Superior temporal gyrus (tissue), 1 donor: Measurements from ENCODE around the gene SEC31B.

Experiments used
- DNase-seq: peaks from one replicate; pipeline ENCODE4 v3.0.0-alpha.2; 2016; ENCODE audit errors: extremely low spot score

The SEC31B gene

DNA sequence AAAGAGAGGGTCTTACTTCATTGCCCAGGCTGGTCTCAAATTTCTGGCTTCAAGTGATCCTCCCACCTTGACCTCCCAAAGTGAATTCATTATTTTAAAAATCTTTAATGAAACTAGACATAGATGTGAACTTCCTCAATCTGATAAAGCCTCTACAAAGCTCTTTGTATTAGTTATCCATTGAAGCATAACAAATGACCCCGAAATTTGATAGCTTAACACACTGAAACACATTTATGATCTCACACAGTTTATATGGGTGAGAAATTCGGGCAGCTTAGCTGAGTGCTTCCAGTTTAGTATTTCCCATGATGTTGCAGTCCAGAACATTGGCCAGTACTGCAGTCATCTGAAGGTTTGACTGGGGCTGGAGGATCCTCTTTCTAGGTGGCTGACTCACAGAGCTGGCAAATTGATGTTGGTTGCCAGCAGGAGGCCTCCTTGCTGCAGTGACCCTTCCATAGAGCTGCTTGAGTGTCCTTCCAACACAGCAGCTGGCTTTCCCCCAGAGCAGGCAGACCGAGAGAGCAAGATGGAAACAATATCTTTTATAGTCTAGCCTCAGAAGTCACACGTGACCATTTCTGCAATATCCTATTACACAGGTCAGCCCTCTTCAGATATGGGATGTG is 73.4 kb downstream of the SEC31B start:
- DNase-seq: no peak

- no peak for DNase-seq
These were observed 77.1 kb downstream of the SEC31B start for GRCh38 chr10:100442548-100442947.

- DNase-seq: no peak
These were observed 80.9 kb downstream of the SEC31B start for GRCh38 chr10:100438674-100439315.
